Measurements from ENCODE around the gene PTPRN2.
"Not testable (repeated sequence)": the region's sequence is repeated elsewhere in the genome, so short reads cannot be mapped to it uniquely, and the experiment has no call there.

Gene PTPRN2

GRCh38 chr7:158321936-158322615, 265.5 kb downstream of the PTPRN2 start:
- DNase-seq (ENCODE audit: low spot score): no peak

GRCh38 chr7:158321056-158321700, 266.4 kb downstream of the PTPRN2 start:
- DNase-seq (ENCODE audit: low spot score): no peak

DNA sequence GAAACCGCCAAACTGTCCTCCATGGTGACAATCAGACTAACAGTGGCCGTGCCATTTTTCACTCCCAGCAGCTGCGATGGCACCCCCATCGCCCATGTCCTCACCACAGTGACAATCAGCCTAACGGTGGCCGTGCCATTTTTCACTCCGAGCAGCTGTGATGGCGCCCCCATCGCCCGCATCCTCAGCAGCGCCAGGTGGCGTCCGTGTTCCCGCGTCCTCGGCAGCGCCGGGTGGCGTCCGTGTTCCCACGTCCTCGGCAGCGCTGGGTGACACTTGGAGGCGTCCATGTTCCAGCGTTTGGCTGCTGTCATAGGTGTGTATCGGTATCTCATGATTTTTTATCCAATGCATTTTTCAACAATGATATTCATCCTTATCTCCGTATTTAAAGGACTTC, 267.3 kb downstream of the PTPRN2 start:
- DNase-seq (ENCODE audit: low spot score): no peak

DNA sequence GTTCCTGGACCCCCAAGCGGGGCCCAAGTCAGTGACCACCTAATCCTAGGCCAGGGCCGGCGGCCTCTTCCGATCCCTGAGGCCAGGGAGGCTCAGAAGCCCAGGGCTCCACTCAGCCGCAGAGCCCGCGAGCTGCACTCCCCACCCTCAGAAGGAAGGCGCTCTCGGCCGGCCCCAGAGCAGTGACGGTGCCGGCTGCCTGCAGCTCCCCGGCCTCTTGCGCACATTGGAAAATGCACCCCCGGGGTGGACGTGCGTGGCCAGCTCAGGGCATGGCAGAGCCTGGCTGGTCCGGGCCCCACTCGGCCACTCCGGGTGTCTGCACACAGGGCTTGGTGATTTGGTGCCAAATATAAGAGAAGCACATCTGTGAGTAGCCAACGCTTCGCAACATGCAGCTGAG, 269.1 kb downstream of the PTPRN2 start:
- no peak for DNase-seq (ENCODE audit: low spot score)

DNA sequence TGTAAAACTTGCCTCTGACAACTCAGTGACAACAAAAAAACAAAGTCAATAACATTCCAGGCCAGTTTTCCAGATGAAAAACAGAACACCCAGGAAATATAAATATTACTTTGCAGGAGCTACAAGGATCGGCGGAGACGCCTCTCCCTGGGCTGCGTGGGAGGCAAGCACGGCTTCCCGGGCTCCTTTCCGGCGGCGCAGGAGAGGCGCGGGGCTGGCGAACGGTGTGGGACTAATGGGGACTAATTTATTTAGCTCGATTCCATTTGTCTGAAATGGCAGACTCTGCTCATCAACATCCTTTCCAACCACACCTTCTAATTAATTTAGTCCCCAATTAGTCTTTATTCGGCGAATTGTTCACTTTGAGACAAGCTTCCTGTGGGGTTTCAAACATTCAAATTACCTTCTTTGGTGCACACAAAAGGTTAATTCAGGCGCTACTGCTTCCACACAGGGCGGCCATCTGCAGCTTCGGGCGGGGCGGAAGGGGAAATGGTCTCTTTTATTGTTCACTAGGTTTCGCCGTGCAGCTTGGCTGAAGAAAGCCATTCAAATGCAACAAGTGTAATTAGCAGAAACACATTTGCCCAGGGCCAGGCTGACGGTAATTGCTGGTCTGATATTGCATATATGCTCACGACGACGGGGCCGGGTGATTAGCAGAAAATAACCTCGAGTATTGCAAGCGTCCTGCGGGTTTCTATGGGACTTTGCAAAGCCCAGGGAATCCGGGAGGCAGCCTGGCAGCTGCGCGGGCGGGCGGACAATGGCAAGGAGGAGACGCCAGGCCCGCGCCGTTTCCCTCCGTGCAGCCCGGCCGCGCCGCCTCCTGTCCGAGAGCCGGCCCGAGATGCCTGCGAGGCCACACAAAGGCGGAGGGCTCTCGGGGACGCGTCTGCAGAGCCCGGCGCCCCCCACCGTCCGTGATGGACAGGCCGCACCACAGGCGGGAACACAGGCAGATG, 270.1 kb downstream of the PTPRN2 start:
- DNase-seq (ENCODE audit: low spot score): no peak

DNA sequence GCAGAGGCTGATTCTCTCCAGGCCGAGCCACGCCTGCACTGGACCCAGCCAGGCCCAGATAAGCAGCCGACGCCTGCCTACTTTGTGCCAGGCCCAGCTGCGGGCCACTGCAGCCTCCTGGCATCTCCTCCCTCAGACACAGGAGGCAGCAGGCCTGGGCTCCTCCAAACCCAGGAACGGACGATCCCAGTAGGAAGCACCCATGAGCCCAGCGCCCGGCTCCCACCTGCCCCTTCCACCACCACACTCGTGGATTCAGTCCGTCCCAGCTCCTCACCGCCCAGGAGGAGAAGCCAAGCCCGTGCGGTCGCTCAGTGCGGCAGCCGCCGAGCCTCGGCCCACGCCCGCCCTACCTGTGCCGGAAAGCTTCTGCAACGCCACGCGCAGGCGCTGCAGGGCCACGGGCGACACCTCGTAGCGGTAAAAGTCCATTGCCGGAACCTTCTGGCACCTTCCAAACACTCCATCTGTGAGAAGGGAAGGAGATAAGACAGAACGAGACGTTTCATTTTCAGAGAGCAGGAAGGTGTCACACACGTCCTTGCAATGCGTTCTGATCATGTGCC, 271.1 kb downstream of the PTPRN2 start:
- no peak for DNase-seq (ENCODE audit: low spot score)

- no peak for DNase-seq (ENCODE audit: low spot score)
Measured at GRCh38 chr7:158315881-158316280, 271.7 kb downstream of the PTPRN2 start.

- no peak for DNase-seq (ENCODE audit: low spot score)
Measured at GRCh38 chr7:158315326-158315725, 272.3 kb downstream of the PTPRN2 start.

- DNase-seq (ENCODE audit: low spot score): no peak
Measured at GRCh38 chr7:158314394-158314793, 273.2 kb downstream of the PTPRN2 start.

- DNase-seq (ENCODE audit: low spot score): no peak
Measured at GRCh38 chr7:158313931-158314330, 273.7 kb downstream of the PTPRN2 start.

- no peak for DNase-seq (ENCODE audit: low spot score)
Measured at GRCh38 chr7:158312789-158313188, 274.8 kb downstream of the PTPRN2 start.

- no peak for DNase-seq (ENCODE audit: low spot score)
Measured at GRCh38 chr7:158311791-158312190, 275.8 kb downstream of the PTPRN2 start.

GRCh38 chr7:158310924-158311666, 276.5 kb downstream of the PTPRN2 start:
- no peak for DNase-seq (ENCODE audit: low spot score)

GRCh38 chr7:158309868-158310763, 277.5 kb downstream of the PTPRN2 start:
- DNase-seq (ENCODE audit: low spot score): no peak

DNA sequence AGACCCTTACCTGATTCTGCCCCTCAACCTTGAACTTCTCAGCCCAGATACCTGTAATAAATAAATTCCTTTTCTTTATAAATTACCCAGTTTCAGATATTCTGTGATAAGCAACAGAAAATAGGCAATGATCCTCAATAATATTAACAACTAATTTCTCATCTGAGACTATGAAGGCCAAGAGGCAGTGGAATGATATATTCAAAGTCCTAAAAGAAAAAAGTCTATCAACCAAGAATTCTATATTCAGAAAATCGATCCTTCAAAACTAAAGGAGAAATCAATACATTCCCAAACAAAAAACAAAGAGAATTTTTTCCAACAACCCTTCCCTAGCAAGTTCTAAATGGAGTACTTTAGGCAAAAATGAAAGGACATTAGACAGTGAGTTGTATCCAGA, 279.6 kb downstream of the PTPRN2 start:
- DNase-seq (ENCODE audit: low spot score): no peak

DNA sequence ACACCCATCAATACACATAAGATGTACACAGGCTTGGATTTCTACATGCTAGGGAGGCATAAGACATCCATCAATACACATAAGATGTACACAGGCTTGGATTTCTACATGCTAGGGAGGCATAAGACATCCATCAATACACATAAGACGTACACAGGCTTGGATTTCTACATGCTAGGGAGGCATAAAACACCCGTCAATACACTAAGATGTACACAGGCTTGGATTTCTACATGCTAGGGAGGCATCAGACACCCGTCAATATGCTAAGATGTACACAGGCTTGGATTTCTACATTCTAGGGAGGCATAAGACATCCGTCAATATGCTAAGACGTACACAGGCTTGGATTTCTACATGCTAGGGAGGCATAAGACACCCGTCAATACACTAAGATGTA, 283.6 kb downstream of the PTPRN2 start:
- not testable (repeated sequence) for DNase-seq (ENCODE audit: low spot score)

- no peak for DNase-seq (ENCODE audit: low spot score)
Measured at GRCh38 chr7:158303121-158303520, 284.5 kb downstream of the PTPRN2 start.

DNA sequence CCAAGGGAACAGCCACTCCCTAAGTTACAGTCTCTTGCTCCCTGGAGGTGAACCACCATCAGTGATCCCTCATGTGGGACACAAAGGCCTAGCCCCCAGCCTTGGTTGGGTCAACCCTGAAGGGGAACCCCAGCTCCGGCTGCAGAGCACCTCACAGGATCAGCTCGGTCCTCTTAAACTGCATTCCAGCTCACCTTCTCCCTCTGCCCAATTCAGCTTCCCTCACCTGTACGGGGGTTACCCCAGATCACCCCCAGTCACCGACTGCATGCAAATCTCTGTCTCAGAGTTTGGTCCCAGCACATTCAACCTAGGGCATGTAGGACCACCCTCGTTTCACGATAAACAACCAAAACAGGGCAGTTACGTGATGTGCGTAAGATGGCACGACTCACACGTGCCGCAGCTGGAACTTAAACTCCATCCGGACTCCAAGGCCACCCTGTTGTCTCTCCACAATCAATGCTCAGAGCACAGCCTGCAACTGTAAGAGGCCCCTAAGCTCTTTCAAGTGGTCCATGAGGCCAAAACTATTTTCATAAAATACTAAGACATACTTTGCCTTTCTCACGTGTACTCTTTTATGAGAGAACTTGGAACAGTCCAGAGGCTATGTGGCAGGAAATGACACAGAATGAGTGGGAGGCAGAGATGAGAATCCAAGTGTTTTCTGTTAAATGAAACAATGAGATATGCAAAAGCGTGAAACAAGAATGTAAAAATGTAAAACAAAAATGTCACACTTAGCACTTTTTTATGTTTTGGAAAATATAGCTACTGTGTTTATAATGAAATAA, 285.2 kb downstream of the PTPRN2 start:
- DNase-seq (ENCODE audit: low spot score): no peak

- DNase-seq (ENCODE audit: low spot score): no peak
Measured at GRCh38 chr7:158301207-158301606, 286.4 kb downstream of the PTPRN2 start.

GRCh38 chr7:158300427-158300826, 287.2 kb downstream of the PTPRN2 start:
- no peak for DNase-seq (ENCODE audit: low spot score)

Data from D341Med (cell line).